ENCODE data around the gene HTR3B.
"Not testable (repeated sequence)": the region's sequence is repeated elsewhere in the genome, so short reads cannot be mapped to it uniquely, and the experiment has no call there.

The HTR3B gene

GRCh38 chr11:113904379-113905101 lies at the start of gene HTR3B:
Gene HTR3B, plus strand, starts transcription at chr11:113904796. Its CDS starts 138 bp downstream, at chr11:113904934.
- DNase-seq = no peak

GRCh38 chr11:113855803-113856202 lies 48.8 kb upstream of the HTR3B start:
- no peak for DNase-seq

- DNase-seq = no peak
Observed at GRCh38 chr11:113856966-113857759, 47.4 kb upstream of the HTR3B start.

- DNase-seq = no peak
Observed at GRCh38 chr11:113859665-113860064, 44.9 kb upstream of the HTR3B start.

GRCh38 chr11:113862435-113862834 lies 42.2 kb upstream of the HTR3B start:
- DNase-seq = no peak

- no peak for DNase-seq
Observed at GRCh38 chr11:113864410-113864809, 40.2 kb upstream of the HTR3B start.

GRCh38 chr11:113865873-113866272 lies 38.7 kb upstream of the HTR3B start:
- DNase-seq = no peak

GRCh38 chr11:113867843-113868503 lies 36.6 kb upstream of the HTR3B start:
- no peak for DNase-seq

- DNase-seq = no peak
Observed at GRCh38 chr11:113871336-113871735, 33.3 kb upstream of the HTR3B start.

- no peak for DNase-seq
Observed at GRCh38 chr11:113873236-113873626, 31.4 kb upstream of the HTR3B start.

- DNase-seq = no peak
Observed at GRCh38 chr11:113874096-113874495, 30.5 kb upstream of the HTR3B start.

GRCh38 chr11:113874581-113875233 lies 29.9 kb upstream of the HTR3B start:
- no peak for DNase-seq

GRCh38 chr11:113875234-113876073 lies 29.1 kb upstream of the HTR3B start, which contains the start of gene USP28:
Gene USP28, minus strand, starts transcription at chr11:113875572. Its CDS starts 71 bp downstream, at chr11:113875501.
- DNase-seq = peak; percentile 79

GRCh38 chr11:113876074-113876797 lies 28.4 kb upstream of the HTR3B start:
- no peak for DNase-seq

GRCh38 chr11:113876798-113877669 lies 27.6 kb upstream of the HTR3B start:
- DNase-seq = no peak

GRCh38 chr11:113877670-113878055 lies 26.9 kb upstream of the HTR3B start:
- DNase-seq = no peak

- not testable (repeated sequence) for DNase-seq
Observed at GRCh38 chr11:113879446-113879845, 25.1 kb upstream of the HTR3B start.

GRCh38 chr11:113880971-113881370 lies 23.6 kb upstream of the HTR3B start:
- DNase-seq = no peak

GRCh38 chr11:113881856-113882255 lies 22.7 kb upstream of the HTR3B start:
- DNase-seq = no peak

GRCh38 chr11:113884361-113884836 lies 20.2 kb upstream of the HTR3B start:
- no peak for DNase-seq
